Retinal pigment epithelial cell (primary cell): ENCODE data around the gene ELMO1.

Experiments used
- DNase-seq: peaks from one replicate; pipeline ENCODE4 v3.0.0-alpha.2; 2010; ENCODE audit warnings: low read depth
- H3K4me3 ChIP-seq: 2 replicates; pipeline ENCODE4 v1.5.1; 2011; ENCODE audit warnings: mild to moderate bottlenecking, low read length, control low read depth, moderate library complexity
- TF ChIP-seq, protein P1 (sequence below): conservative IDR thresholded peaks from 2 replicates; pipeline ENCODE4 v1.5.1; 2011; ENCODE audit warnings: low read depth, low read length, control low read depth, inconsistent platforms

Gene ELMO1

GRCh38 chr7:37180828-37181549 lies 267.7 kb downstream of the ELMO1 start:
- no peak overlapping the region for H3K4me3 ChIP-seq
- TF ChIP-seq, protein P1, sequence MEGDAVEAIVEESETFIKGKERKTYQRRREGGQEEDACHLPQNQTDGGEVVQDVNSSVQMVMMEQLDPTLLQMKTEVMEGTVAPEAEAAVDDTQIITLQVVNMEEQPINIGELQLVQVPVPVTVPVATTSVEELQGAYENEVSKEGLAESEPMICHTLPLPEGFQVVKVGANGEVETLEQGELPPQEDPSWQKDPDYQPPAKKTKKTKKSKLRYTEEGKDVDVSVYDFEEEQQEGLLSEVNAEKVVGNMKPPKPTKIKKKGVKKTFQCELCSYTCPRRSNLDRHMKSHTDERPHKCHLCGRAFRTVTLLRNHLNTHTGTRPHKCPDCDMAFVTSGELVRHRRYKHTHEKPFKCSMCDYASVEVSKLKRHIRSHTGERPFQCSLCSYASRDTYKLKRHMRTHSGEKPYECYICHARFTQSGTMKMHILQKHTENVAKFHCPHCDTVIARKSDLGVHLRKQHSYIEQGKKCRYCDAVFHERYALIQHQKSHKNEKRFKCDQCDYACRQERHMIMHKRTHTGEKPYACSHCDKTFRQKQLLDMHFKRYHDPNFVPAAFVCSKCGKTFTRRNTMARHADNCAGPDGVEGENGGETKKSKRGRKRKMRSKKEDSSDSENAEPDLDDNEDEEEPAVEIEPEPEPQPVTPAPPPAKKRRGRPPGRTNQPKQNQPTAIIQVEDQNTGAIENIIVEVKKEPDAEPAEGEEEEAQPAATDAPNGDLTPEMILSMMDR: no peak
- no peak for DNase-seq

DNA sequence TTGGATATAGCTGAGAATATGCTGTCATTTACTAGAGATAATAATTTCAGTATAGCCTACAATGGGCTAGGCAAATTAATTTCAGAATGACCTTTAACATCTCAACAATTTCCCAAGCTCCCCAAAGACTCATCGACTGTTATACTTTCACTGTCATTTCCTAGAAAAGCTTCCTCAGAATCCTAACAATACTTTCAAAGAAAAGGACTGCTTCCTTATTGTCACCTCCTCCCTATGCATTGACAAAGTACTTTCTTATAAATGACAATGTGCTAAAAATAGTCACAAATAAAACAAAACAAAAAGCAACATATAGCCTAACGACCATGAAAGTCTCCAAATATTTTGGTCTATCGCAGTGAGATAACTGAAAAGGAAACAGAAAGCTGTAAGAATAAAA lies 272.6 kb downstream of the ELMO1 start:
- DNase-seq: no peak
- no peak overlapping the region for H3K4me3 ChIP-seq
- TF ChIP-seq, protein P1: no peak

GRCh38 chr7:37174460-37174859 lies 274.2 kb downstream of the ELMO1 start:
- DNase-seq: no peak
- TF ChIP-seq, protein P1: no peak
- no peak overlapping the region for H3K4me3 ChIP-seq

GRCh38 chr7:37173670-37174069 lies 275.0 kb downstream of the ELMO1 start:
- DNase-seq: no peak

GRCh38 chr7:37162106-37162505 lies 286.6 kb downstream of the ELMO1 start:
- TF ChIP-seq, protein P1: no peak
- H3K4me3 ChIP-seq: no peak overlapping the region
- DNase-seq: no peak

More at GRCh38 chr7:37173670-37174069, 275.0 kb downstream of the ELMO1 start:
- H3K4me3 ChIP-seq: no peak overlapping the region
- TF ChIP-seq, protein P1: no peak

DNA sequence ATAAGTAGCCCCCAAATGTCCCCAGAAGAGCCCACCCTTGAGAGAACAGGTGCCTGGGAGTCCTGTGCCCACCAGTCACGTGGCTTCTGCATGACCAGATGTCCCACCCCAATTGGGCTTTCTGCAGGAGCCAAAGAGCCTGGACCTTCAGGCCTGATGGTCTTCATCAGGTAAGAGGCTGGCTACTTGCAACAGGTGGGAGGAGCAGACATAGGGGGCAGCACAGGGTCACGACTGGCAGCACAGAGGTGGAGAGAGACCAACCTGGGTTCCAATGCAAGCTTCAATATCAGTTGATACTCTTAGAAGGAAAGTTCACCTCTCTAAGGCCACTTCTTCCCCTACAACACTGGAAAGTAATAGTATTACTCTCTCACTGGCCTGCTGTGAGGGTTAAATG lies 288.0 kb downstream of the ELMO1 start:
- H3K4me3 ChIP-seq: no peak overlapping the region
- no peak for DNase-seq
- TF ChIP-seq, protein P1: no peak

GRCh38 chr7:37153376-37153775 lies 295.3 kb downstream of the ELMO1 start:
- TF ChIP-seq, protein P1: no peak
- H3K4me3 ChIP-seq: no peak overlapping the region
- no peak for DNase-seq
